ELF-1 (cell line): ENCODE data around the gene KCNJ14.

Experiments
- DNase-seq: peaks from one replicate; pipeline ENCODE4 v3.0.0-alpha.2; 2016; ENCODE audit warnings: low read depth, low spot score

The KCNJ14 gene

GRCh38 chr19:48445256-48445605 is 10.1 kb upstream of the KCNJ14 start:
- no peak for DNase-seq

- peak; percentile 98 for DNase-seq
Observed at GRCh38 chr19:48445606-48446481, 9.5 kb upstream of the KCNJ14 start, which contains the start of gene GRWD1. GRWD1 (plus strand) TSS chr19:48445983; CDS start chr19:48446006, 23 bp downstream.

GRCh38 chr19:48446579-48446978 is 8.8 kb upstream of the KCNJ14 start:
- DNase-seq, result no peak

DNA sequence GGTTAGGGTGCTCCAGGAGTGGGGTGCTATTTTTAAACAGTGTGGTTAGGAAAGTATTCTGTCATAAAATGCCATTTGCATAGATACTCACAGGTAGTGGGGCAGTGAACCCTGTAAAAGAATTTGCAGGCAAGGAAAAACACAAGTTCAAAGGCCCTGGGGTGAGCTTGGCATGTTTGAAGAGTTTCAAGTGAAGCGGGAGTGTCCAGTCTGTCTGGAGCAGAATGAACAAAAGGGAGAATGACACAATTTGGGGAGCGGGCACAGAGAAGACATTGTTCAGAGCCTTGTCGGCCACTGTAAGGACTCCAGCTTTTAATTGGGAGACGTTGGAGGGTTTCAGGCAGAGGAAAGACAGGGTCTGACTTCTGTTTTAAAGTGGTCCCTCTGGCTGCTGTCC is 6.8 kb upstream of the KCNJ14 start:
- DNase-seq, result no peak

- no peak for DNase-seq
Observed at GRCh38 chr19:48450441-48450840, 4.9 kb upstream of the KCNJ14 start.

DNA sequence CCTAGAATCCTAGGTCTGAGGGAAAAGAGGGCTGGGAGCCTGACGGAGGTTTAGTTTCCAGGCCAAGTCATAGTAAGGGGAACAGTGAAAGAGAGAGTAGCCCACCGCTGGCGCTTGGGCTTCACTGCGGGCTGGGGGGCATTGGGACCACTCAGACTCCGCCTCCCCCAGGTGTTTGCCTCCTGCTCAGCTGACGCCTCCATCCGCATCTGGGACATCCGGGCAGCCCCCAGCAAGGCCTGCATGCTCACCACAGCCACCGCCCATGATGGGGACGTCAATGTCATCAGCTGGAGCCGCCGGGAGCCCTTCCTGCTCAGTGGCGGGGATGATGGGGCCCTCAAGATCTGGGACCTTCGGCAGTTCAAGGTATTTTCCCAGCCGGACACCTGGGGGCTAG is 4.5 kb upstream of the KCNJ14 start:
- no peak for DNase-seq

DNA sequence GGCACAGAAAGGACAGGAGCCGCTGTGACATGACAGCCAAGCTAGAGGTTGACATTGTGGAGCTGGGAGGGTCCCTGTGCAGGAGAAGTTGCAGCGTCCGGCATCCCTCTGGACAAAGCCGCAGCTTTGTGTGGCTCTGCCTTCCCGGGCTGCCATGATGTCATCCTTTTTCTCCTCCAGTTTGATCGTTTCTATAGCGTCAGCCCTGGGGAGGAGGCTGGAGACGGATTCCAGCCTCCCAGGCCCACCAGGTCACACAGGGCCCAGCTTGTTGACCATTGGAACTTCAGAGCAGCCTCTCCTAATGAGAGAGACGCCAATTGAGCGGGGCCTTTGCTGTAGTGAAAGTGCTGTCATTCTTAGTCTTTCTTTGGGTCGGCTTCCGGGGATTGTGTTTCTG is 3.8 kb upstream of the KCNJ14 start:
- no peak for DNase-seq

DNA sequence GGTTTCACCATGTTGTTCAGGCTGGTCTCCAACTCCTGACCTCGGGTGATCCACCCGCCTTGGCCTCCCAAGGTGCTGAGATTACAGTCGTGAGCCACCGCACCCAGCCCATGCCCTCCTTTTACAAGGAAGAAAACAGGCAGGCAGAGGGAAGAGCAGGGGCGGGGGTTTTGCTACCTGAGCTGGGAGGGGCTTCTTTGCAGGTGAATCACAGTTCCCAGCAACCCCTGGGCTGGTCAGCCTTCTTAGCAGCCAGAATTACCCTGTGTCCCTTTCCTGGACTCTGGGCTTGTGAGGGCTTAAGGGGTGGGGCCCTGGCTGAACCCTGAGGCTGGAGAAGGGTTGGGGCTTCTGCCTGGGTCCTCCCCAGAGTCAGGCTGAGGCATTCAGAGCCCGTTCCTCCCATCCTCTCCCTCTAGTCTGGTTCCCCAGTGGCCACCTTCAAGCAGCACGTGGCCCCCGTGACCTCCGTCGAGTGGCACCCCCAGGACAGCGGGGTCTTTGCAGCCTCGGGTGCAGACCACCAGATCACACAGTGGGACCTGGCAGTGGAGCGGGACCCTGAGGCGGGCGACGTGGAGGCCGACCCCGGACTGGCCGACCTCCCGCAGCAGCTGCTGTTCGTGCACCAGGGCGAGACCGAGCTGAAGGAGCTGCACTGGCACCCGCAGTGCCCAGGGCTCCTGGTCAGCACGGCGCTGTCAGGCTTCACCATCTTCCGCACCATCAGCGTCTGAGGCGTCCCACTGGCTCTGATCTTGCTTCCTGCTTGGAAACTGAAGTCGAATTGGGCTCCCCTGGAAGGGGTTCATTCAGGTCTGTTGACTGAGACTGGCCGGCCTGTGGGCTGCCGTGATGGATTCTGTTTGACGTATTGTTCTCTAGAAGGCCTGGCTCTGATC is 2.8 kb upstream of the KCNJ14 start:
- DNase-seq, result no peak

DNA sequence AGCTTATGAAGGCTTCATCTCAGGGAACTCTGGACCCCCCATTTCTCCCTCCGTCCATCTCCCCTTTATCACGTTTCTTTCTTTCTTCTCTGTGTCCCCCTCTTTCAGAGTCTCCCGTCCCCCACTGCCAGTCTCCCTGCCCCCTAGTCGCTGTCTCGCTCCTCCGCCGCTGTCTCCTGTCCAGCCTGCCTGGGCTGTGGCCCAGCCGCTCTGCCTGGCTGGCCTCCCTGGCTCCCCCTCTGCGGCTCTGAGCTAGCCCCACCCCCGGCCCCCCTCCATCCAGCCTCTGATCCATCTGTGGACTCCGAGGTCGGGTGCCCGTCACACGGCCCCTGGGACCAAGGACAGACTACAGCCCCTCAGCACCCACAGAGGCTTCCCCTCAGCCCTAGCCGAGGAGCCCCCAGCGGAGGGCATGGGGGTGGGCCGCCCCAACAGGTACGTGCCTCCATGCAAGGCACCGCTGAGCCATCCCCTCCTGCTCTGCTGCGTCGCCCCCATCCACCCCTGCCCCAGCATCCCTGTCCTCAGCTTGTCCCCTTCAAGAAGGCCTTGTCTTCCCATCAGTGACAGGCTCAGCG is 1.1 kb upstream of the KCNJ14 start:
- DNase-seq, result no peak

DNA sequence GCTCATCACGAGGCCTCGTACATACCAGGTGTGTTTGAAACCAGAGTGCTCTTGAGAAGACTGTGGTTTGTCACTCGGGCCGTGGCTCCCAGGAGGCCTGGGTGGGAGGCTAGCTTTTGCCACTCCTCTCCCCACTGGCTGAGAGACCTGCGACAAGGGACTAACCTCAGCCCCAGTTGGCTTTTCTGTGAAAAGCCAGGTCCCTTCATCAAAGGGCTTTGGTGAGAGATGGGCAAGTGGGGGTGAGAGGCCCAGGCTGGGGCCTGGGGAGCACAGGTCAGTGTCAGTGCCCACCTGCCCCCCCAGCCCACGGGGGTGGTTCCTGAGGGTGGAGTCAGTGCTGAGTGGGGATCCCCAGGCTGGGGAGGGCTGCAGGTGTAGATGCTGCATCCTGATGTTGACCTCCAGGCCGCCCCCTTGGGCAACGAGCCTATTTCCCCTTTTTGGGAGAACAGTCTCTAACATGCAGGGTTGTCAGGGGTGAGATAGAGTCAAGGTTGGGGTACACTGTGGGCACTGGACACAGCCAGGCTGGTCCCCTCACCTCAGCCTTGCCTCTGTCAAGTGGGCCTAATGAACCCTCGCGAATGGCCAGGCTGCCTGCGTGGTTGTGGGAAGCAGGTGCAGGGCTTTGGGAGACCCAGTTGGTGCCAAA is 661 bp downstream of the KCNJ14 start:
- no peak for DNase-seq

- no peak for DNase-seq
Observed at GRCh38 chr19:48456864-48457263, 1.5 kb downstream of the KCNJ14 start.

- DNase-seq, result no peak
Observed at GRCh38 chr19:48458016-48458415, 2.6 kb downstream of the KCNJ14 start.

GRCh38 chr19:48461651-48461981 is 6.2 kb downstream of the KCNJ14 start:
- DNase-seq, result no peak

DNA sequence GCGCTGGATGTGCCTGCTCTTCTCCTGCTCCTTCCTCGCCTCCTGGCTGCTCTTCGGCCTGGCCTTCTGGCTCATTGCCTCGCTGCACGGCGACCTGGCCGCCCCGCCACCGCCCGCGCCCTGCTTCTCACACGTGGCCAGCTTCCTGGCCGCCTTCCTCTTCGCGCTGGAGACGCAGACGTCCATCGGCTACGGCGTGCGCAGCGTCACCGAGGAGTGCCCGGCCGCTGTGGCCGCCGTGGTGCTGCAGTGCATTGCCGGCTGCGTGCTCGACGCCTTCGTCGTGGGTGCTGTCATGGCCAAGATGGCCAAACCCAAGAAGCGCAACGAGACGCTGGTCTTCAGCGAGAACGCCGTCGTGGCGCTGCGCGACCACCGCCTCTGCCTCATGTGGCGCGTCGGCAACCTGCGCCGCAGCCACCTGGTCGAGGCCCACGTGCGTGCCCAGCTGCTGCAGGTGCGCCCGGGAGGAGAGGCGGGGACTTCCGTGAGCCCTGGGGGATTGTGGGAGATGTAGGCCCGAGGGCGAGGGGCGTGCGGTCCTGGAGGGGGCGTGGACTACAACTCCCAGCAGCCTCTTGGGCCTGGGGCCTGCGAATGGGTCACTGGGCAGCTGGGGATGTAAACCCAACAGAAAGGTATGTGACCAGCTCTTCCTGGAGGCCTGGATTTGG is 6.7 kb downstream of the KCNJ14 start:
- DNase-seq, result peak; percentile 84

- no peak for DNase-seq
Observed at GRCh38 chr19:48465215-48465614, 9.8 kb downstream of the KCNJ14 start.

- no peak for DNase-seq
Observed at GRCh38 chr19:48466561-48467325, 11.4 kb downstream of the KCNJ14 start.

GRCh38 chr19:48468772-48469288 is 13.5 kb downstream of the KCNJ14 start:
- DNase-seq, result peak; percentile 100

GRCh38 chr19:48469289-48469881 is 14.0 kb downstream of the KCNJ14 start, which contains the start of gene CYTH2:
CYTH2 (plus strand) TSS chr19:48469369; CDS start chr19:48469508, 139 bp downstream.
- no peak for DNase-seq

DNA sequence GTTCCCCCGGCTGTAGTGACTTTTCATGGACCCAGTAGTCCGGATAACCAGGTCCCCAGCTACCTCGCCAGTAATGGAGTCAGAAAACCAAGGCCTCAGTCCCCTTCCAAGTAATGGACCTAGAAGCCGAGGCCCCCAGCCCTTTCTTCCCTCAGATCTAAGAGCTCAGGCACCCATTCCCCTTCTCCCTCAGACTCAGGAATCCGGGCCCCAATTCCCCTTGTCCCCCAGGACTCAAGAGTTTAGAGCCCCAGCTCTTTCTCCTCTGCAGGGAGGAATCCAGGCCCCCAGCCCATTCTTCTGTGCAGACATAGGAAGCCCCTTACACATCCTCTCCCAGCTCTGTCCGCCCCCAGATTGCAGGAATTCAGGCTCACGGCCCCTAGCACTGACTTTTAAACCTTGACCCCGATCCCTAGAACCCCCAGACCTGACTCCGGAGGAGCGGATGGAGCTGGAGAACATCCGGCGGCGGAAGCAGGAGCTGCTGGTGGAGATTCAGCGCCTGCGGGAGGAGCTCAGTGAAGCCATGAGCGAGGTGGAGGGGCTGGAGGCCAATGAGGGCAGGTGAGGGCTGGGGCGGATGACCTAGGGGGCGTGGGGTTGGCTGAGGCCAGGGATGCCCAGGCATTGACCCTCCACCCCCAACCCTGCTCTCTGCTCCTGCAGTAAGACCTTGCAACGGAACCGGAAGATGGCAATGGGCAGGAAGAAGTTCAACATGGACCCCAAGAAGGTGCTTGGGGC is 14.7 kb downstream of the KCNJ14 start:
- DNase-seq, result no peak
